ENCODE results near the gene PHOSPHO2. TPM values are rescaled to one million over a fixed set of nuclear protein-coding genes. Genes with fewer than 3 reads are reported as not detected.
A peak's percentile ranks its signal among the peaks of the same experiment; 100 is the strongest.

PHOSPHO2 gene
- polyA plus RNA-seq, 1 donor = 18.1 TPM

DNA sequence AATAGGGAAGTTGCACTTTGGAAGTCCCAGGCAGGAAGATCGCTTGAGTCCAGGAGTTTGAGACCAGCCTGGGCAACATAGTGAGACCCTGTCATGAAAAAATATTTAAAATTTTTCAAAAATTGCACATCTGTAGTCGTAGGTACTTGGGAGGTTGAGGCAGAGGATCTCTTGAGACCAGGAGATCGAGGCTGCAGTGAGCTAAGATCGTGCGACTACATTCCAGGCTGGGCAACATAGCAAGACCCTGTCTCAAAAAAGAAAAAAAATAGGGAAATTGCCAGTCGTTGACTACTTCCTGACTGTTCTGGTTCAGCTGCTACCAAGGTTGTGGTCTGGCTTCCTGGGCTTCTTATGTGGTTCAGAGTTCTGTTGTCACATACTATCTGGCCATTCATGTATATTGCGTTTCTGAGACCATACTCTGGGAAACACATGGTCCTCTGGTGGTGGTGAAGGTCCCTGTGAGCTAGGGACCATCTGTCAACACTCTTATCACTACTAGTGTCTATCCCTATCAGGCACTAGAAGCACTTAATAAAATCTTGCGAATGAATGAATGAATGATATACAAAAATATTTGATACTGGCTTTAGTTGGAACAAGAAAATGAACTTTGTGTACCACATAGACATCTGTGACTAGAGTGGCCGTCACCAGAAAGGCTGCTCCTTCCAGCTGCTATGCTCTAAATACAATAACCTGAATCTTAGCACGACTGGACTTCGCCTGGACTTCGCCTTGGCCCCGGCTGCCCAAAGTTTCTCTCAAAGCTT, 38.5 kb downstream of the PHOSPHO2 start:
- no peaks in the 10 kb centered on the region for H3K27me3 ChIP-seq (ENCODE audit: control insufficient read depth, insufficient read depth, low read length)
- WGBS (ENCODE audit: insufficient coverage, low lambda C conversion rate) = 80% methylated on average over 2 of the region's 13 CpGs
- H3K4me1 ChIP-seq (ENCODE audit: control insufficient read depth, insufficient read depth, low read length) = peaks cover 15% of the 10 kb centered on the region
- no peaks in the 10 kb centered on the region for H3K36me3 ChIP-seq (ENCODE audit: control insufficient read depth, insufficient read depth, low read length)
- peak overlapping the region; percentile 78 for H3K27ac ChIP-seq (ENCODE audit: low read length)
- H3K4me3 ChIP-seq (ENCODE audit: low read length) = peak overlapping the region; percentile 57
- no peaks in the 10 kb centered on the region for H3K9me3 ChIP-seq (ENCODE audit: control insufficient read depth, low read depth, low read length)
- DNase-seq = no peak

DNA sequence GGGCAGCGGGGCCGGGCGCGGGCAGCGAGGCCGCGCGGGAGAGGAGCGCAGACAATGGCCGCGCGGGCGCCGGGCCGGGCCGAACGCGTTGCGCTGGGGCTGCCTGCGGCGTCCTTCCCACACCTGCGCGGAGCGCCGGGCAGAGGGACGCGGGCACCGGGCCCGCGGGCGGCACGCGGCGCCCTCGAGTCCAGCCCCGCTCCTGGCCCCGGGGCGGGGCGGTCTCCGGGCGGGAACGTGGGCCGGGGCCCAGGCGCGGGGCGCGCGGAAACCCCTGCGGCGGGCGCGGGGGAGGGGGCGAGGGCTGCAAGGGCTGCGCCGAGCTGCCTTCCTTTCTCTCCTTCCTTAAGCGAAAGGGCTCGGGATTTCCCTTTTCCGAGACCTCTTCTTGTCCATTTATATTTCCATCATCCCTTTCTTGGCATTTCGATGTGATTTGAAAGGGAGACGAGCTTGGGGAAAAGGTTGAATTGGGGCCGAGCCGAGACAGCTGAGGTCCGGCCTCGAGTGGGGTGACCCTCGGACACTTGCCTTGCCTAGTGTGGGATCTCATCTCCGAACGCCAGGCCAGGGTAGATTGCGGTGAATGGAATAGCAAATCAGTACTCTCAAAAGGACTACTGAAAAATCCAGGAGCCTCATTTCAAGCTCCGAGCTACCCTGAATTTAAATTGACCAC, 40.0 kb downstream of the PHOSPHO2 start:
- Histone ChIP-seq H3K27me3 (ENCODE audit: control insufficient read depth, insufficient read depth, low read length) (no peaks in the 10 kb centered on the region), H3K4me1 (ENCODE audit: control insufficient read depth, insufficient read depth, low read length) (peaks cover 18% of the 10 kb centered on the region), H3K27ac (ENCODE audit: low read length) (peak overlapping the region; percentile 34), H3K4me3 (ENCODE audit: low read length) (peak overlapping the region; percentile 57), H3K36me3 (ENCODE audit: control insufficient read depth, insufficient read depth, low read length) (no peaks in the 10 kb centered on the region), H3K9me3 (ENCODE audit: control insufficient read depth, low read depth, low read length) (no peaks in the 10 kb centered on the region)
- DNase-seq = peak in 1 of 2 donors; percentile 64
- WGBS (ENCODE audit: insufficient coverage, low lambda C conversion rate) = 0% methylated on average over 5 of the region's 69 CpGs

DNA sequence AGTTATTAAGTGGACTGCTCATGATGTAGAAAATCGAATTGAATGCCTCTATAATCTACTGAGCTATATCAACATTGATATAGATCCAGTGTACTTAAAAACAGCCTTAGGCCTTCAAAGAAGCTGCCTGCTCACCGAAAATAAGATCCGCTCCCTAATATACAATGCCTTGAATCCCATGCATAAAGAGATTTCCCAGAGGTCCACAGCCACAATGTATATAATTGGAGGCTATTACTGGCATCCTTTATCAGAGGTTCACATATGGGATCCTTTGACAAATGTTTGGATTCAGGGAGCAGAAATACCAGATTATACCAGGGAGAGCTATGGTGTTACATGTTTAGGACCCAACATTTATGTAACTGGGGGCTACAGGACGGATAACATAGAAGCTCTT, 41.4 kb downstream of the PHOSPHO2 start:
- H3K27ac ChIP-seq (ENCODE audit: low read length) = no peak overlapping the region
- H3K36me3 ChIP-seq (ENCODE audit: control insufficient read depth, insufficient read depth, low read length) = no peaks in the 10 kb centered on the region
- no peaks in the 10 kb centered on the region for H3K9me3 ChIP-seq (ENCODE audit: control insufficient read depth, low read depth, low read length)
- no peak for DNase-seq
- peaks cover 23% of the 10 kb centered on the region for H3K4me1 ChIP-seq (ENCODE audit: control insufficient read depth, insufficient read depth, low read length)
- H3K4me3 ChIP-seq (ENCODE audit: low read length) = no peak overlapping the region
- no peaks in the 10 kb centered on the region for H3K27me3 ChIP-seq (ENCODE audit: control insufficient read depth, insufficient read depth, low read length)
- no CpG with 5 or more reads among the region's 4 CpGs for WGBS (ENCODE audit: insufficient coverage, low lambda C conversion rate)

DNA sequence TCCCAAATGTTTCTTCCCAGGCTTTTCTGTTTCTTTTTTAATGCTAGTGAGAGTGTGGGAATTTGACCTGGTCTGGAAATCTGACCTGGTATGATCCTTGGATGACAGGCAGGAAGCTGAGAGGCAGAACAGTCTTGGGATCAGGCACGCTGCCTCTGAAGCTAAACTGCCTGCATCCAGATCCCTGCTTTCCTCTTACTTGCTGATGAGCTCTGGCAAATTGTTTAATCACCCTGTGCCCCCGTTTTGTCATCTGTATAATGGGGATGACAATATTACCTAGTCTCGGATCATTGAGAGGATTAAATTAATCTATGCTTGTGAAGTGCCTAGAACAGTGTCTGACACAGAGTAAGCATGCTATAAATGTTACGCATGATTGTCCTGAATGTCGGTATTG, 42.6 kb downstream of the PHOSPHO2 start:
- H3K27ac ChIP-seq (ENCODE audit: low read length) = peak overlapping the region; percentile 14
- H3K4me1 ChIP-seq (ENCODE audit: control insufficient read depth, insufficient read depth, low read length) = peaks cover 23% of the 10 kb centered on the region
- no peaks in the 10 kb centered on the region for H3K9me3 ChIP-seq (ENCODE audit: control insufficient read depth, low read depth, low read length)
- peak overlapping the region; percentile 6 for H3K4me3 ChIP-seq (ENCODE audit: low read length)
- no peaks in the 10 kb centered on the region for H3K27me3 ChIP-seq (ENCODE audit: control insufficient read depth, insufficient read depth, low read length)
- DNase-seq = no peak
- H3K36me3 ChIP-seq (ENCODE audit: control insufficient read depth, insufficient read depth, low read length) = peaks cover 8% of the 10 kb centered on the region
- WGBS (ENCODE audit: insufficient coverage, low lambda C conversion rate) = 90% methylated on average over 2 of the region's 5 CpGs

DNA sequence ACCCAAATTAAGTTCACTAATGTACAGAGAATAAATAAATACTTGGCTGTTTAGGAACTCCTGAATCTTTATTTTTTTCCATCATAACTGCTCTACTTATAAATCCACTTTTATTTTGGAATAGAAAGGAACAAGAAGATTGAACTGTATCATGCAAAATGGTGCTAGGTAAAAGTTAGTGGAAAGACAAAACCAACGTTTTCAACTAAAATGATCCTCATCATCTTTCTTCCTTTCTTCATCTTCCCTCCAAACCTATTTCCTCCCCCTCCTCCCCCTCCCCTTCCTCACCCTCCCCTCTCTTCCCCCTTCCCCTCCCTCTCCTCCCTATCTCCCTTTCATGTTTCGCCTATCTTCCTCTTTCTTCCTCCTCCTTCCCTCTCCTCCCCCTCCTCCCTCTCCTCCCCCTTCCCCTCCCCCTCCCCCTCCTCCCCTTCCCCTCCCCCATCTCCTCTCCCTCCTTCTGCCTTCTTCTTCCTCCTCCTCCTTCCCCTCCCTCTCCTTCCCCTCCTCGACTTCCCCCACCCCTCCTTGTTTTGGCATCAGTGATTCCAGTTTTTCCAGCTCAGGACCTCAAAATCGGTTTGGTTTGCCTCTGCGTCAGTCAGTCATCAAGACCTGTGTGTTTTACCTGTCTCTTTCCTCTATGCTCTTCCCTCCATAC, 44.4 kb downstream of the PHOSPHO2 start:
- peaks cover 23% of the 10 kb centered on the region for H3K4me1 ChIP-seq (ENCODE audit: control insufficient read depth, insufficient read depth, low read length)
- WGBS (ENCODE audit: insufficient coverage, low lambda C conversion rate) = 90% methylated on average over 2 of the region's 5 CpGs

DNA sequence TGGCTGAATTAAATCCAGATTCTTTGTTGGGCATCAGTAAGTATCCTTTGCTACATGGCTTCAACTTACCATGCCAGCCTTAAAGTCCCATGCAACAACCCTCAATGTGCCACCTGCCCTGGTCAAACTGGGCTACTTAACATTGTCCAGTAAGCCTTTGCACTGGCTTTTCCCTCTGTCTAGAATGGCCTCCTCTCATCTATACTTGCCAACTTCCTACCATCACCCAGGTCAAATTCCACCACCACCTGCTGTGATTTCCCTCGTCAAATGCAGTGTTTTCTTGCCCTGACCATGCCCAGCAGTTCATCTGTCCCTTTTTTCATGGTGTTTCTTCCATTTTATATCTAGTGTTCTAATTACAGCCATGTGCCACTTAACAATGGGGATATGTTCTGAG, 45.1 kb downstream of the PHOSPHO2 start:
- no peaks in the 10 kb centered on the region for H3K27me3 ChIP-seq (ENCODE audit: control insufficient read depth, insufficient read depth, low read length)
- no peak overlapping the region for H3K27ac ChIP-seq (ENCODE audit: low read length)
- peaks cover 25% of the 10 kb centered on the region for H3K36me3 ChIP-seq (ENCODE audit: control insufficient read depth, insufficient read depth, low read length)
- H3K4me3 ChIP-seq (ENCODE audit: low read length) = no peak overlapping the region
- H3K9me3 ChIP-seq (ENCODE audit: control insufficient read depth, low read depth, low read length) = no peaks in the 10 kb centered on the region
- WGBS (ENCODE audit: insufficient coverage, low lambda C conversion rate) = 20% methylated on average over 1 of the region's 1 CpG
- DNase-seq = no peak
- H3K4me1 ChIP-seq (ENCODE audit: control insufficient read depth, insufficient read depth, low read length) = peaks cover 23% of the 10 kb centered on the region

More for the DNA sequence above, 44.4 kb downstream of the PHOSPHO2 start:
- no peak overlapping the region for H3K4me3 ChIP-seq (ENCODE audit: low read length)
- no peaks in the 10 kb centered on the region for H3K9me3 ChIP-seq (ENCODE audit: control insufficient read depth, low read depth, low read length)
- H3K27me3 ChIP-seq (ENCODE audit: control insufficient read depth, insufficient read depth, low read length) = no peaks in the 10 kb centered on the region
- no peak overlapping the region for H3K27ac ChIP-seq (ENCODE audit: low read length)
- no peak for DNase-seq
- H3K36me3 ChIP-seq (ENCODE audit: control insufficient read depth, insufficient read depth, low read length) = peaks cover 21% of the 10 kb centered on the region

DNA sequence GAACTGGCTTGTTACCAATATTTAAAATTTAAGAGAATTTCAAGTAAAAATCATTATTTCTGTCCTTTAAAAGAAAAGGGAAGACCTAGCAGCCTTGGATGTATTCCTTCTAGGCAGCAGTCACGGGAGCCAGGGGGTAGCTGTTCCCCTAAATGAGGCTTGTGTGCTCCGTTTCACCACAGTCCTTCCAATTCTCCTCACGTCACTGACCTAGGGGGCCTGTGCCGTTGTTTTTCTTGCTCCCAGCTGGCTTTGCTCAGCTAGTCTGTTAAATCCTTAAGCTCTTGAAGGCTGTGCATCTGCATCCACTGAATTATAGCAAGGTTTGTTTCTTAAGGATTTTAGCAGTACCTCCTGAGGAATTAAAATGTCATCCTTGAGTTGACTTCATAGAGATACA, 49.3 kb downstream of the PHOSPHO2 start:
- no peaks in the 10 kb centered on the region for H3K9me3 ChIP-seq (ENCODE audit: control insufficient read depth, low read depth, low read length)
- no peak for DNase-seq
- H3K27me3 ChIP-seq (ENCODE audit: control insufficient read depth, insufficient read depth, low read length) = no peaks in the 10 kb centered on the region
- H3K36me3 ChIP-seq (ENCODE audit: control insufficient read depth, insufficient read depth, low read length) = peaks cover 54% of the 10 kb centered on the region
- H3K4me1 ChIP-seq (ENCODE audit: control insufficient read depth, insufficient read depth, low read length) = peaks cover 8% of the 10 kb centered on the region
- no CpG with 5 or more reads among the region's 4 CpGs for WGBS (ENCODE audit: insufficient coverage, low lambda C conversion rate)
- no peak overlapping the region for H3K27ac ChIP-seq (ENCODE audit: low read length)
- H3K4me3 ChIP-seq (ENCODE audit: low read length) = no peak overlapping the region

DNA sequence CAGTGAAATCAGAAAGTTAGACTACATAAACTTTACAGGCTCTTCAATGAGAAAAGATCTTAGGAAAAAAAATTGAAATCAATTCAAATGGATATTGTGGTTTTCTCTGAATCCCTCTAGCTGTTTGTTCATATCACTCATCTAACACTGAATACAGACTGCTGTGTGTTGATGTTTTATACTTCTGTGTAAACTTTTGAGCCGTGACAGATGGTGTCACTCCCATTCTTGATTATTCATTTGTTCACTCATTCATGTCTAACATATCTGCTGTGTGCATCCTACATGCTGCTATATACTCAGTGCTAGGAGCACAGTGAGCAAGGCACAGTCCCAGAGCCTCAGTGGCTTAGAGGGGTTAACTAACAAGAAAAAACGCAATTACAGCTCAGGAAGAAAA, 52.0 kb downstream of the PHOSPHO2 start:
- WGBS (ENCODE audit: insufficient coverage, low lambda C conversion rate) = 70% methylated on average over 2 of the region's 2 CpGs
- Histone ChIP-seq H3K9me3 (ENCODE audit: control insufficient read depth, low read depth, low read length) (no peaks in the 10 kb centered on the region), H3K4me3 (ENCODE audit: low read length) (no peak overlapping the region), H3K27ac (ENCODE audit: low read length) (no peak overlapping the region), H3K36me3 (ENCODE audit: control insufficient read depth, insufficient read depth, low read length) (peaks cover 60% of the 10 kb centered on the region), H3K4me1 (ENCODE audit: control insufficient read depth, insufficient read depth, low read length) (no peaks in the 10 kb centered on the region), H3K27me3 (ENCODE audit: control insufficient read depth, insufficient read depth, low read length) (no peaks in the 10 kb centered on the region)
- DNase-seq = no peak

DNA sequence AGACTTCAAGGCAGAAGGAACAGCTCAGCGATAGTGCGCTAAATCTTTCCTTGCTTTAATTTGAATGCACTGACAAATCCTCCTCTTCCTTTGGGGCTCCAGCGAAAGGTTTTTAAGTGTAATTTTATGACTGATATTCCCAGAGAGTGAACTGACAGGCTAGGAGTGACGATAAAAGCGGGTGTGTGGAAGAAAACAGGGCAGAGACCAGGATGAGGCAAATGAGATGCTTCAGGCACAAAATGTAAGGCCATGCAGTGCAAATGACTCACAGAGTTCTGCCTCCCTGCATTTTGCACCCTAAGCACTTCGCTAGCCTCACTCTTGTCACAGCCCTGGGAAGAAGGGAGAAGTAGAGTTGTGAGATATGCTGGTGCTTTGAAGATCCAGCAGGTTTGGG, 54.0 kb downstream of the PHOSPHO2 start:
- no peak overlapping the region for H3K27ac ChIP-seq (ENCODE audit: low read length)
- 67% methylated on average over 3 of the region's 6 CpGs for WGBS (ENCODE audit: insufficient coverage, low lambda C conversion rate)
- H3K36me3 ChIP-seq (ENCODE audit: control insufficient read depth, insufficient read depth, low read length) = peaks cover 53% of the 10 kb centered on the region

More for the DNA sequence above, 54.0 kb downstream of the PHOSPHO2 start:
- Histone ChIP-seq H3K4me1 (ENCODE audit: control insufficient read depth, insufficient read depth, low read length) (no peaks in the 10 kb centered on the region), H3K27me3 (ENCODE audit: control insufficient read depth, insufficient read depth, low read length) (no peaks in the 10 kb centered on the region), H3K9me3 (ENCODE audit: control insufficient read depth, low read depth, low read length) (no peaks in the 10 kb centered on the region), H3K4me3 (ENCODE audit: low read length) (no peak overlapping the region)
- DNase-seq = no peak
